Measurements from ENCODE around the gene LPIN2. TPM values are rescaled to one million over a fixed set of nuclear protein-coding genes. Genes with fewer than 3 reads are reported as not detected.

Gene LPIN2
- total RNA-seq, 1 donor from 2014 or later, result 16.5 TPM

GRCh38 chr18:3048121-3048520 lies 35.2 kb upstream of the LPIN2 start:
- Histone ChIP-seq H2AFZ (ENCODE audit: low read depth, low read length) (no peak overlapping the region), H4K20me1 (ENCODE audit: insufficient read depth, low read length) (no peaks in the 10 kb centered on the region), H3K36me3 (ENCODE audit: insufficient read depth, low read length) (no peaks in the 10 kb centered on the region), H3K27me3 (ENCODE audit: insufficient read depth, low read length) (no peaks in the 10 kb centered on the region), H3K4me2 (ENCODE audit: low read length) (no peak overlapping the region), H3K9me3 (ENCODE audit: insufficient read depth, low read depth, low read length) (no peaks in the 10 kb centered on the region), H3K79me2 (ENCODE audit: insufficient read depth, low read length) (no peaks in the 10 kb centered on the region), H3K4me1 (ENCODE audit: insufficient read depth, low read length) (no peaks in the 10 kb centered on the region), H3K27ac (ENCODE audit: low read depth, low read length) (no peak overlapping the region), H3K4me3 (ENCODE audit: insufficient read depth, low read depth, low read length) (no peak overlapping the region), H3K9ac (ENCODE audit: low read length) (no peak overlapping the region)
- Mint-ChIP-seq H3K36me3 (ENCODE audit: low read depth, unreplicated experiment) (no peaks in the 10 kb centered on the region), H3K4me1 (ENCODE audit: low read depth, unreplicated experiment) (no peaks in the 10 kb centered on the region), H3K4me3 (ENCODE audit: unreplicated experiment) (no peak overlapping the region), H3K9me3 (ENCODE audit: unreplicated experiment) (peaks cover 3% of the 10 kb centered on the region), H3K27me3 (ENCODE audit: low read depth, unreplicated experiment) (peaks cover 3% of the 10 kb centered on the region), H3K27ac (ENCODE audit: unreplicated experiment) (no peak overlapping the region)
- FAIRE-seq (no peak), DNase-seq (ENCODE audit: low read depth) (no peak)
- TF ChIP-seq EZH2 (IDR thresholded peaks at IDR 0.05; ENCODE audit: insufficient read depth, low read length) (no peak), CTCF (IDR thresholded peaks at IDR 0.05; ENCODE audit: insufficient read depth, low read depth, low read length) (no peak)

- no peaks in the 10 kb centered on the region for H3K36me3 Mint-ChIP-seq (ENCODE audit: low read depth, unreplicated experiment)
- H3K4me1 ChIP-seq (ENCODE audit: insufficient read depth, low read length), result no peaks in the 10 kb centered on the region
- H3K4me1 Mint-ChIP-seq (ENCODE audit: low read depth, unreplicated experiment), result no peaks in the 10 kb centered on the region
- no peaks in the 10 kb centered on the region for H4K20me1 ChIP-seq (ENCODE audit: insufficient read depth, low read length)
- H3K9ac ChIP-seq (ENCODE audit: low read length), result no peak overlapping the region
- no peaks in the 10 kb centered on the region for H3K36me3 ChIP-seq (ENCODE audit: insufficient read depth, low read length)
- H3K4me3 Mint-ChIP-seq (ENCODE audit: unreplicated experiment), result no peak overlapping the region
- H3K9me3 ChIP-seq (ENCODE audit: insufficient read depth, low read depth, low read length), result no peaks in the 10 kb centered on the region
- H3K4me2 ChIP-seq (ENCODE audit: low read length), result no peak overlapping the region
- H3K27ac ChIP-seq (ENCODE audit: low read depth, low read length), result no peak overlapping the region
- no peaks in the 10 kb centered on the region for H3K27me3 ChIP-seq (ENCODE audit: insufficient read depth, low read length)
- no peaks in the 10 kb centered on the region for H3K9me3 Mint-ChIP-seq (ENCODE audit: unreplicated experiment)
- H3K27me3 Mint-ChIP-seq (ENCODE audit: low read depth, unreplicated experiment), result peaks cover 3% of the 10 kb centered on the region
- H3K4me3 ChIP-seq (ENCODE audit: insufficient read depth, low read depth, low read length), result no peak overlapping the region
- TF ChIP-seq CTCF (IDR thresholded peaks at IDR 0.05; ENCODE audit: insufficient read depth, low read depth, low read length) (no peak), EZH2 (IDR thresholded peaks at IDR 0.05; ENCODE audit: insufficient read depth, low read length) (no peak)
- H2AFZ ChIP-seq (ENCODE audit: low read depth, low read length), result no peak overlapping the region
- FAIRE-seq (no peak), DNase-seq (ENCODE audit: low read depth) (no peak)
- H3K79me2 ChIP-seq (ENCODE audit: insufficient read depth, low read length), result no peaks in the 10 kb centered on the region
- no peak overlapping the region for H3K27ac Mint-ChIP-seq (ENCODE audit: unreplicated experiment)
Measured at GRCh38 chr18:3046216-3046808, 33.4 kb upstream of the LPIN2 start.

DNA sequence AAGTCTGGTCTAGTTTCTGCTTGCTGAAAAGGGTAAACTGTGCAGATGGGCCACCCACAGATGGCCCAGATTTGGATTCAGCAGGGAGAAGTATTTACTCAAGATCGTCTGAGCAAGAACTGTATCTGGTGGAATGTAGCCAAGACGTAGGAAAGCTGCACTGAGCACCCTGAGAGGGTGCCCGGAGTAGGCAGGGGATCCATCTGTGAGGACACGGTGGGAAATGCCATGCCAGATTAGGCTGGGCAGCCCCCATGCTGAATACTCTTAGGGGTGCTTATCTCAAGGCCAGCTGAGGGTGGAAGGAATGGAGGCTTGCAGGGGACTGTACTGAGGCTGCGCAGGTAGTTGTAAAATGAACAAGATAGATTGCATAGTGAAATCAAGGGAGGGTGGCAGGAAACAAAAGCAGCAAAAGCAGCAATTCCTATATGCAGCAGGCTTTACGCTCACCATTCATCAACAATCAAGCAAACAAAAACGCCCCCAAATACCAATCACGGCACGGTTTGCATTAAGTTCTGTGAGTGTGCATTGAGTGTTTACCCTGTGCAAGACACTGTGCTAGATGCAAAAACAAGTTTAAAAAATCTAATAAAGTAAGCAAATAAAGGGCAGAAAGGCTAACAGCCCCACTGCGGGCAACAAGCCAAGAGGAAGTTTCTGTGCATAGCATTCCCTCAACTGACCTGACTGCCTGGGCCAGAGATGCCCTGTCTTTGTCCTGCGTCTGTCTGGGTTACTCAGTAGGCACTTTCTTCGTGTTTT lies 32.2 kb upstream of the LPIN2 start:
- DNase-seq (ENCODE audit: low read depth) (no peak), FAIRE-seq (no peak)
- TF ChIP-seq CTCF (IDR thresholded peaks at IDR 0.05; ENCODE audit: insufficient read depth, low read depth, low read length) (no peak), EZH2 (IDR thresholded peaks at IDR 0.05; ENCODE audit: insufficient read depth, low read length) (no peak)
- H3K9ac ChIP-seq (ENCODE audit: low read length), result no peak overlapping the region
- Mint-ChIP-seq H3K36me3 (ENCODE audit: low read depth, unreplicated experiment) (no peaks in the 10 kb centered on the region), H3K4me1 (ENCODE audit: low read depth, unreplicated experiment) (no peaks in the 10 kb centered on the region), H3K4me3 (ENCODE audit: unreplicated experiment) (no peak overlapping the region), H3K9me3 (ENCODE audit: unreplicated experiment) (no peaks in the 10 kb centered on the region), H3K27ac (ENCODE audit: unreplicated experiment) (no peak overlapping the region), H3K27me3 (ENCODE audit: low read depth, unreplicated experiment) (peaks cover 3% of the 10 kb centered on the region)
- H3K27ac ChIP-seq (ENCODE audit: low read depth, low read length), result no peak overlapping the region
- H3K4me1 ChIP-seq (ENCODE audit: insufficient read depth, low read length), result no peaks in the 10 kb centered on the region
- H4K20me1 ChIP-seq (ENCODE audit: insufficient read depth, low read length), result no peaks in the 10 kb centered on the region
- no peak overlapping the region for H3K4me3 ChIP-seq (ENCODE audit: insufficient read depth, low read depth, low read length)
- no peak overlapping the region for H2AFZ ChIP-seq (ENCODE audit: low read depth, low read length)
- no peaks in the 10 kb centered on the region for H3K36me3 ChIP-seq (ENCODE audit: insufficient read depth, low read length)
- no peaks in the 10 kb centered on the region for H3K79me2 ChIP-seq (ENCODE audit: insufficient read depth, low read length)
- no peaks in the 10 kb centered on the region for H3K27me3 ChIP-seq (ENCODE audit: insufficient read depth, low read length)
- H3K4me2 ChIP-seq (ENCODE audit: low read length), result no peak overlapping the region
- H3K9me3 ChIP-seq (ENCODE audit: insufficient read depth, low read depth, low read length), result no peaks in the 10 kb centered on the region
